RWPE2 (cell line): ENCODE results near the gene ARF4.

Experiments used
- ATAC-seq: fragments of 200-7000 bp; cut with Tn5 transposase; 3 replicates; pipeline ENCODE4 v1.9.1; 2021; ENCODE audit warnings: low read depth
- DNase-seq: peaks from one replicate; pipeline ENCODE4 v3.0.0-alpha.2; 2020; ENCODE audit warnings: low spot score
- H3K27ac ChIP-seq: fragments of 450-650 bp; 2 replicates; pipeline ENCODE4 v1.5.1; 2017; ENCODE audit warnings: mild to moderate bottlenecking; ENCODE audit not compliant: poor library complexity, severe bottlenecking
- H3K27me3 ChIP-seq: fragments of 250-450 bp; sonication (Bioruptor Pico); 2 replicates; pipeline ENCODE4 v1.5.1; 2021; ENCODE audit warnings: mild to moderate bottlenecking, moderate library complexity; ENCODE audit not compliant: insufficient read depth, poor library complexity, severe bottlenecking
- H3K36me3 ChIP-seq: fragments of 250-450 bp; sonication (Bioruptor Pico); 2 replicates; pipeline ENCODE4 v1.5.1; 2020; ENCODE audit warnings: low read depth, mild to moderate bottlenecking, moderate library complexity
- H3K4me1 ChIP-seq: fragments of 250-450 bp; sonication (Bioruptor Pico); 2 replicates; pipeline ENCODE4 v1.5.1; 2021; ENCODE audit warnings: mild to moderate bottlenecking, moderate library complexity; ENCODE audit not compliant: insufficient read depth, poor library complexity, severe bottlenecking
- H3K4me3 ChIP-seq: fragments of 250-450 bp; sonication (Bioruptor Pico); 2 replicates; pipeline ENCODE4 v1.5.1; 2021; ENCODE audit warnings: mild to moderate bottlenecking, moderate library complexity; ENCODE audit not compliant: severe bottlenecking
- H3K9me3 ChIP-seq: fragments of 250-450 bp; sonication (Bioruptor Pico); 2 replicates; pipeline ENCODE4 v1.5.1; 2021; ENCODE audit warnings: mild to moderate bottlenecking, moderate library complexity; ENCODE audit not compliant: severe bottlenecking
- CTCF ChIP-seq: fragments of 450-650 bp; IDR thresholded peaks from one replicate; pipeline ENCODE4 v1.5.1; 2017; ENCODE audit warnings: mild to moderate bottlenecking, moderate library complexity; ENCODE audit not compliant: poor library complexity, severe bottlenecking

ARF4 gene

GRCh38 chr3:57555738-57556458, 41.2 kb downstream of the ARF4 start, which contains the start of gene PDE12:
TSS of gene PDE12 (plus strand) at chr3:57556274. CDS start at chr3:57556380, 106 bp downstream.
- Histone ChIP-seq H3K9me3 (no peaks in the 10 kb centered on the region), H3K4me1 (peaks cover 18% of the 10 kb centered on the region), H3K4me3 (peak within 1 kb of the TSS; percentile 59), H3K27me3 (no peaks in the 10 kb centered on the region), H3K36me3 (peaks cover 37% of the 10 kb centered on the region), H3K27ac (peak within 1 kb of the TSS; percentile 53)
- no peak for TF ChIP-seq CTCF
- peak; percentile 80 for ATAC-seq
- peak; percentile 90 for DNase-seq

- ATAC-seq (no peak), DNase-seq (no peak)
- no peaks in the 10 kb centered on the region for H3K27me3 ChIP-seq
- H3K27ac ChIP-seq, result peak overlapping the region; percentile 53
- H3K36me3 ChIP-seq, result peaks cover 31% of the 10 kb centered on the region
- H3K4me3 ChIP-seq, result peak overlapping the region; percentile 59
- TF ChIP-seq CTCF, result no peak
- peaks cover 15% of the 10 kb centered on the region for H3K4me1 ChIP-seq
- no peaks in the 10 kb centered on the region for H3K9me3 ChIP-seq
Observed at GRCh38 chr3:57555306-57555705, 41.8 kb downstream of the ARF4 start.

GRCh38 chr3:57546616-57547015, 50.5 kb downstream of the ARF4 start:
- DNase-seq (no peak), ATAC-seq (no peak)
- no peaks in the 10 kb centered on the region for H3K36me3 ChIP-seq
- H3K4me3 ChIP-seq, result no peak overlapping the region
- no peak for TF ChIP-seq CTCF
- H3K4me1 ChIP-seq, result peaks cover 5% of the 10 kb centered on the region
- H3K27ac ChIP-seq, result no peak overlapping the region
- H3K27me3 ChIP-seq, result no peaks in the 10 kb centered on the region
- H3K9me3 ChIP-seq, result no peaks in the 10 kb centered on the region

- H3K36me3 ChIP-seq, result no peaks in the 10 kb centered on the region
- no peak for TF ChIP-seq CTCF
Observed at GRCh38 chr3:57545636-57546268, 51.4 kb downstream of the ARF4 start.

More at GRCh38 chr3:57545636-57546268, 51.4 kb downstream of the ARF4 start:
- no peak overlapping the region for H3K4me3 ChIP-seq
- peaks cover 5% of the 10 kb centered on the region for H3K4me1 ChIP-seq
- H3K27ac ChIP-seq, result no peak overlapping the region
- no peaks in the 10 kb centered on the region for H3K9me3 ChIP-seq
- no peaks in the 10 kb centered on the region for H3K27me3 ChIP-seq
- no peak for ATAC-seq
- DNase-seq, result no peak
